Upper lobe of left lung (tissue), 4 donors: ENCODE data around the gene WT1.

Experiments
- POLR2A ChIP-seq, 4 donors: fragments of 450-650 bp; IDR thresholded peaks; one replicate each; pipeline ENCODE4 v1.5.1; 2016 to 2017; ENCODE audit warnings: antibody characterized with exemption in 4 of 4, mild to moderate bottlenecking in 2 of 4
- TF ChIP-seq, protein P1 (sequence below), 6 experiments: fragments of 450-650 bp in 4 of 6; fragments of 200-600 bp in 2 of 6; sonication (generic) in 2 of 6; IDR thresholded peaks; one replicate each; pipeline ENCODE4 v1.5.1; 2016 to 2019; ENCODE audit warnings: antibody characterized with exemption in 6 of 6

DNA sequence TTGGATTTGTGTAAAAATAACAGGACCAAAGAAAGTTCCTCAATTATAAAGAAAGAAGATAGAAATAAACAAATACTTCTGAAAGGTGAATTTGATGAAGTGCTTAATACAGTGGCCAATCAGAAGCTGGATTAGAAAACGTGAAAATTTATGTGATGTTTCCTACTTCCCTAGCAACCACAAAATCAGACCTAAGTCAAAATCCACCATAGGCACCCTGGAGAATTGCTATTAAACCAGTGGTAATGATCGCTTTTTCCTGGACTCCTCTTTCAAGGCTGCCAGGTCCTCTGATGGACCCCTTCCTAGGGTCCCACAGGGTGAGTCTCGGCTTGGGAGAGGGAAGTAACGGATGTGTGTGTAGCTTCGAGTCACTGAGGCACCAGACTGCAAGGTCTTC is 9.6 kb downstream of the WT1 start:
- no peak for TF ChIP-seq POLR2A (IDR thresholded peaks at IDR 0.05)
- TF ChIP-seq, protein P1, sequence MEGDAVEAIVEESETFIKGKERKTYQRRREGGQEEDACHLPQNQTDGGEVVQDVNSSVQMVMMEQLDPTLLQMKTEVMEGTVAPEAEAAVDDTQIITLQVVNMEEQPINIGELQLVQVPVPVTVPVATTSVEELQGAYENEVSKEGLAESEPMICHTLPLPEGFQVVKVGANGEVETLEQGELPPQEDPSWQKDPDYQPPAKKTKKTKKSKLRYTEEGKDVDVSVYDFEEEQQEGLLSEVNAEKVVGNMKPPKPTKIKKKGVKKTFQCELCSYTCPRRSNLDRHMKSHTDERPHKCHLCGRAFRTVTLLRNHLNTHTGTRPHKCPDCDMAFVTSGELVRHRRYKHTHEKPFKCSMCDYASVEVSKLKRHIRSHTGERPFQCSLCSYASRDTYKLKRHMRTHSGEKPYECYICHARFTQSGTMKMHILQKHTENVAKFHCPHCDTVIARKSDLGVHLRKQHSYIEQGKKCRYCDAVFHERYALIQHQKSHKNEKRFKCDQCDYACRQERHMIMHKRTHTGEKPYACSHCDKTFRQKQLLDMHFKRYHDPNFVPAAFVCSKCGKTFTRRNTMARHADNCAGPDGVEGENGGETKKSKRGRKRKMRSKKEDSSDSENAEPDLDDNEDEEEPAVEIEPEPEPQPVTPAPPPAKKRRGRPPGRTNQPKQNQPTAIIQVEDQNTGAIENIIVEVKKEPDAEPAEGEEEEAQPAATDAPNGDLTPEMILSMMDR (IDR thresholded peaks at IDR 0.05), result no peak
